MM.1S (cell line): ENCODE measurements around the gene FCGBP.
"Not testable (repeated sequence)": the region's sequence is repeated elsewhere in the genome, so short reads cannot be mapped to it uniquely, and the experiment has no call there.

Experiments used
- CTCF ChIP-seq: fragments of 300-600 bp; sonication (generic); IDR thresholded peaks from 2 replicates; pipeline ENCODE4 v1.5.1; 2016; ENCODE audit warnings: antibody characterized with exemption, low read length, mixed read lengths
- EZH2 ChIP-seq: fragments of 300-600 bp; sonication (generic); optimal IDR thresholded peaks from 2 replicates; pipeline ENCODE3; 2017; ENCODE audit warnings: low read depth, mild to moderate bottlenecking, antibody characterized with exemption, low read length, mixed read lengths

- not testable (repeated sequence) for TF ChIP-seq CTCF, EZH2
These were observed 40.8 kb downstream of the FCGBP start for GRCh38 chr19:39893366-39894235.
